HCT116 (cell line): ENCODE results near the gene SPDEF. TPM values are rescaled to one million over a fixed set of nuclear protein-coding genes. Genes with fewer than 3 reads are reported as not detected.

Source experiments
- ATAC-seq: fragments of 200-7000 bp; cut with Tn5 transposase; 2 replicates; pipeline ENCODE4 v1.9.1; 2020; ENCODE audit warnings: mild to moderate bottlenecking, moderate library complexity
- BruUV-seq: library from RNA; stranded (reverse); fragments of 400-500 nt; replicated peaks from 2 replicates; lab custom pipeline; 2021; lab: Mats Ljungman, UMichigan
- CTCF ChIA-PET: fragments of 300-600 bp; sonication (Branson Sonifier 250); formaldehyde crosslinking; loops from one replicate; lab custom pipeline; 2021; ENCODE audit warnings: antibody characterized with exemption; lab: Charles Lee
- POLR2A ChIA-PET: fragments of 300-600, 350-600 bp; sonication (Branson Sonifier 250); formaldehyde crosslinking; loops from one replicate; lab custom pipeline; 2021; ENCODE audit warnings: antibody characterized with exemption; lab: Charles Lee
- RAD21 ChIA-PET, 2 experiments: fragments of 300-600 bp; sonication (Branson Sonifier 250); formaldehyde crosslinking; loops; one replicate each; lab custom pipeline; 2023; ENCODE audit warnings: low total read pairs in 2 of 2; ENCODE audit not compliant: uncharacterized antibody in 2 of 2, unreplicated experiment in 2 of 2, low non-redundant PET in 1 of 2; lab: Charles Lee
- DNase-seq: peaks from one replicate; pipeline ENCODE4 v3.0.0-alpha.2; 2010; ENCODE audit warnings: low read depth, low spot score
- H2AFZ ChIP-seq: fragments of 200-600 bp; shearing (Covaris generic), sonication (generic); 2 replicates; pipeline ENCODE4 v1.6.1; 2017; ENCODE audit warnings: low read depth, mixed run types, mixed read lengths, antibody characterized with exemption, low read length; ENCODE audit not compliant: poor library complexity, severe bottlenecking
- H3K27ac ChIP-seq: 2 replicates; pipeline ENCODE4 v1.5.1; 2012; ENCODE audit warnings: low read depth, low read length
- H3K27me3 ChIP-seq: fragments of 200-600 bp; sonication (generic); 2 replicates; pipeline ENCODE4 v1.6.1; 2016; ENCODE audit warnings: mixed run types, low read length, mixed read lengths; ENCODE audit not compliant: insufficient read depth
- H3K36me3 ChIP-seq, 2 experiments: fragments of 200-500 bp in 1 of 2; fragments of 200-600 bp in 1 of 2; sonication (Bioruptor generic) in 1 of 2; sonication (generic) in 1 of 2; 2 replicates each; pipeline versions ENCODE4 v1.5.1 to v1.6.1; 2014 to 2016; ENCODE audit warnings: low read length in 2 of 2, inconsistent platforms in 1 of 2, mixed read lengths in 1 of 2, mixed run types in 1 of 2; ENCODE audit not compliant: insufficient read depth in 2 of 2, control insufficient read depth in 1 of 2
- H3K4me1 ChIP-seq, 2 experiments: fragments of 200-600 bp in 1 of 2; sonication (generic) in 1 of 2; 2 replicates each; pipeline versions ENCODE4 v1.5.1 to v1.6.1; 2012 to 2017; ENCODE audit warnings: low read length in 2 of 2, inconsistent platforms in 1 of 2, mild to moderate bottlenecking in 1 of 2, mixed read lengths in 1 of 2, mixed run types in 1 of 2, moderate library complexity in 1 of 2; ENCODE audit not compliant: insufficient read depth in 2 of 2, control insufficient read depth in 1 of 2
- H3K4me2 ChIP-seq: fragments of 200-600 bp; sonication (generic); 2 replicates; pipeline ENCODE4 v1.6.1; 2017; ENCODE audit warnings: mixed run types, low read length, mixed read lengths
- H3K4me3 ChIP-seq, 2 experiments: fragments of 200-600 bp in 1 of 2; sonication (generic) in 1 of 2; replicated peaks in 1 of 2; 2 replicates each; pipeline ENCODE4 v1.5.1; 2011 to 2016; ENCODE audit warnings: low read length in 2 of 2, control low read depth in 1 of 2, low read depth in 1 of 2, mild to moderate bottlenecking in 1 of 2, mixed read lengths in 1 of 2, mixed run types in 1 of 2
- H3K79me2 ChIP-seq: fragments of 200-600 bp; sonication (generic); 2 replicates; pipeline ENCODE4 v1.6.1; 2017; ENCODE audit warnings: mild to moderate bottlenecking, mixed run types, low read length, moderate library complexity, mixed read lengths; ENCODE audit not compliant: insufficient read depth
- H3K9ac ChIP-seq: fragments of 200-600 bp; sonication (generic); 2 replicates; pipeline ENCODE4 v1.6.1; 2016; ENCODE audit warnings: low read length, mixed read lengths
- H3K9me2 ChIP-seq: fragments of 200-600 bp; sonication (generic), shearing (Covaris generic); 2 replicates; pipeline ENCODE4 v1.6.1; 2017; ENCODE audit warnings: mixed run types, mild to moderate bottlenecking, moderate library complexity; ENCODE audit not compliant: insufficient read depth
- H3K9me3 ChIP-seq, 2 experiments: fragments of 200-500 bp in 1 of 2; fragments of 200-600 bp in 1 of 2; sonication (Bioruptor generic) in 1 of 2; sonication (generic) in 1 of 2; 2 replicates each; pipeline ENCODE4 v1.6.1; 2014 to 2017; ENCODE audit warnings: low read length in 2 of 2, mixed read lengths in 2 of 2, inconsistent platforms in 1 of 2, low read depth in 1 of 2, mild to moderate bottlenecking in 1 of 2, mixed run types in 1 of 2, moderate library complexity in 1 of 2; ENCODE audit not compliant: control insufficient read depth in 1 of 2, insufficient read depth in 1 of 2
- H4K20me1 ChIP-seq: fragments of 200-600 bp; sonication (generic), shearing (Covaris generic); 2 replicates; pipeline ENCODE4 v1.6.1; 2017; ENCODE audit warnings: mixed run types, mild to moderate bottlenecking, moderate library complexity; ENCODE audit not compliant: insufficient read depth
- ATF3 ChIP-seq: IDR thresholded peaks from 2 replicates; pipeline ENCODE4 v1.6.1; 2012
- CEBPB ChIP-seq: IDR thresholded peaks from 2 replicates; pipeline ENCODE4 v1.6.1; 2012; ENCODE audit warnings: low read depth
- CTCF ChIP-seq, 3 experiments: fragments of 200-600 bp in 1 of 3; sonication (generic) in 1 of 3; IDR thresholded peaks in 2 of 3; conservative IDR thresholded peaks in 1 of 3; 2 replicates each; pipeline ENCODE4 v1.5.1; 2012 to 2017; ENCODE audit warnings: low read depth in 2 of 3, low read length in 2 of 3, antibody characterized with exemption in 1 of 3, borderline replicate concordance in 1 of 3, control low read depth in 1 of 3, mild to moderate bottlenecking in 1 of 3, mixed read lengths in 1 of 3, mixed run types in 1 of 3, moderate library complexity in 1 of 3; ENCODE audit not compliant: insufficient read depth in 1 of 3
- EGR1 ChIP-seq: IDR thresholded peaks from 2 replicates; pipeline ENCODE4 v1.6.1; 2012; ENCODE audit warnings: low read depth
- ELF1 ChIP-seq: IDR thresholded peaks from 2 replicates; pipeline ENCODE4 v1.6.1; 2012; ENCODE audit warnings: low read depth, borderline replicate concordance
- EZH2 ChIP-seq: fragments of 200-600 bp; sonication (generic); IDR thresholded peaks from 2 replicates; pipeline ENCODE4 v1.6.1; 2017; ENCODE audit warnings: antibody characterized with exemption, mixed run types
- FOSL1 ChIP-seq: IDR thresholded peaks from 2 replicates; pipeline ENCODE4 v1.6.1; 2012; ENCODE audit warnings: low read depth
- JUND ChIP-seq: IDR thresholded peaks from 2 replicates; pipeline ENCODE4 v1.6.1; 2012
- REST ChIP-seq: IDR thresholded peaks from 2 replicates; pipeline ENCODE4 v1.6.1; 2012; ENCODE audit warnings: low read depth
- SIN3A ChIP-seq: IDR thresholded peaks from 2 replicates; pipeline ENCODE4 v1.6.1; 2012; ENCODE audit warnings: low read depth
- SRF ChIP-seq: IDR thresholded peaks from 2 replicates; pipeline ENCODE4 v1.6.1; 2012; ENCODE audit warnings: low read depth
- TCF7L2 ChIP-seq: IDR thresholded peaks from 2 replicates; pipeline ENCODE4 v1.7.0; 2011; ENCODE audit warnings: borderline replicate concordance, inconsistent platforms; ENCODE audit not compliant: insufficient read depth, insufficient read length; ENCODE audit errors: extremely low read depth
- YY1 ChIP-seq: IDR thresholded peaks from 2 replicates; pipeline ENCODE4 v1.6.1; 2011; ENCODE audit warnings: low read length, low read depth, moderate library complexity, mild to moderate bottlenecking; ENCODE audit not compliant: insufficient replicate concordance; ENCODE audit errors: extremely low read depth
- ZBTB33 ChIP-seq: IDR thresholded peaks from 2 replicates; pipeline ENCODE4 v1.6.1; 2011; ENCODE audit warnings: mild to moderate bottlenecking, low read length, moderate library complexity; ENCODE audit not compliant: insufficient replicate concordance; ENCODE audit errors: extremely low read depth
- ZNF274 ChIP-seq: fragments of 200-500 bp; sonication (Bioruptor generic); IDR thresholded peaks from 2 replicates; pipeline ENCODE4 v1.6.1; 2014; ENCODE audit warnings: mild to moderate bottlenecking, low read depth, low read length, inconsistent platforms
- intact Hi-C: fragments of 100-400 bp; cut with micrococcal nuclease; formaldehyde crosslinking; loops from 2 replicates; pipeline ENCODE4 v1.10.0; 2022
- total RNA-seq: library from RNA; stranded (reverse); gene quantifications from one replicate; pipeline ENCODE4 v1.2.1, GENCODE V29; 2021; ENCODE audit not compliant: unreplicated experiment

SPDEF gene
- total RNA-seq, 1 experiment from 2014 or later, result 0.39 TPM

GRCh38 chr6:34493344-34493743, 62.8 kb downstream of the SPDEF start:
- Histone ChIP-seq H3K36me3 (no peaks in the 10 kb centered on the region), H2AFZ (no peak overlapping the region), H3K9ac (no peak overlapping the region), H3K4me2 (no peak overlapping the region), H3K27ac (no peak overlapping the region), H3K9me2 (no peaks in the 10 kb centered on the region), H3K4me1 (peaks cover 0 to 9% of the 10 kb centered on the region in 2 experiments; a peak in 1 of 4 replicates), H3K27me3 (no peaks in the 10 kb centered on the region), H3K79me2 (no peaks in the 10 kb centered on the region), H3K9me3 (no peaks in the 10 kb centered on the region), H3K4me3 (no peak overlapping the region), H4K20me1 (no peaks in the 10 kb centered on the region)
- CTCF ChIA-PET, result no interaction called here
- intact Hi-C loops, result no loop called here
- DNase-seq, result no peak
- POLR2A ChIA-PET, result no interaction called here
- TF ChIP-seq TCF7L2, result no peak
- TF ChIP-seq ZBTB33, result no peak
- TF ChIP-seq SRF, result no peak
- no peak for TF ChIP-seq FOSL1
- no peak for TF ChIP-seq EZH2
- TF ChIP-seq CTCF (IDR thresholded peaks at IDR 0.05 in 2 of 3, conservative IDR thresholded peaks at IDR 0.05 in 1 of 3; ENCODE audit: borderline replicate concordance in 1 of 3, insufficient read depth in 1 of 3, low read depth in 2 of 3, low read length in 2 of 3), result no peak
- no peak for TF ChIP-seq YY1
- no peak for TF ChIP-seq SIN3A
- TF ChIP-seq REST, result no peak
- TF ChIP-seq ELF1, result no peak
- TF ChIP-seq ZNF274, result no peak
- no peak for TF ChIP-seq CEBPB
- TF ChIP-seq EGR1, result no peak
- no peak for TF ChIP-seq JUND
- no peak for TF ChIP-seq ATF3
- no peak for ATAC-seq
- BruUV-seq, result no TSS peak
- RAD21 ChIA-PET, result no interaction called here
